Liver (tissue), 9 donors: Measurements from ENCODE around the gene GREB1. TPM values are rescaled to one million over a fixed set of nuclear protein-coding genes. Genes with fewer than 3 reads are reported as not detected.

ENCODE experiments used
- DNase-seq: peaks from one replicate; pipeline ENCODE4 v3.0.0-alpha.2; 2017; ENCODE audit warnings: low spot score
- H3K27ac ChIP-seq, 2 donors: one replicate each; pipeline ENCODE4 v1.7.0; 2013; ENCODE audit warnings: inconsistent platforms in 2 of 2, low read length in 2 of 2, control low read depth in 1 of 2, low read depth in 1 of 2, mild to moderate bottlenecking in 1 of 2
- H3K27me3 ChIP-seq, 4 donors: one replicate each; pipeline versions ENCODE4 v1.6.1 to v1.7.0; 2013; ENCODE audit warnings: low read length in 3 of 4, inconsistent platforms in 1 of 4, mild to moderate bottlenecking in 1 of 4, moderate library complexity in 1 of 4; ENCODE audit not compliant: control insufficient read depth in 4 of 4, insufficient read depth in 4 of 4
- H3K36me3 ChIP-seq, 4 donors: one replicate each; pipeline versions ENCODE4 v1.6.1 to v1.7.0; 2013; ENCODE audit warnings: low read length in 3 of 4, mild to moderate bottlenecking in 3 of 4, low read depth in 1 of 4, moderate library complexity in 1 of 4; ENCODE audit not compliant: control insufficient read depth in 4 of 4, insufficient read depth in 3 of 4
- H3K4me1 ChIP-seq, 4 donors: one replicate each; pipeline versions ENCODE4 v1.6.1 to v1.7.0; 2013; ENCODE audit warnings: low read length in 3 of 4, mild to moderate bottlenecking in 3 of 4, moderate library complexity in 1 of 4; ENCODE audit not compliant: control insufficient read depth in 4 of 4, insufficient read depth in 4 of 4
- H3K4me3 ChIP-seq, 3 donors: one replicate each; pipeline versions ENCODE4 v1.6.1 to v1.7.0; 2013; ENCODE audit warnings: low read length in 3 of 3, control low read depth in 1 of 3, low read depth in 1 of 3, mild to moderate bottlenecking in 1 of 3
- H3K9ac ChIP-seq, 2 donors: one replicate each; pipeline ENCODE4 v1.7.0; 2013; ENCODE audit warnings: low read length in 2 of 2, mild to moderate bottlenecking in 2 of 2, moderate library complexity in 2 of 2, control low read depth in 1 of 2, low read depth in 1 of 2
- H3K9me3 ChIP-seq, 4 donors: one replicate each; pipeline versions ENCODE4 v1.6.1 to v1.7.0; 2013; ENCODE audit warnings: low read length in 3 of 4; ENCODE audit not compliant: control insufficient read depth in 4 of 4
- EGR1 ChIP-seq, 2 donors: IDR thresholded peaks; 2 replicates each; pipeline ENCODE4 v1.6.1; 2016 to 2018; ENCODE audit warnings: antibody characterized with exemption in 2 of 2, low read depth in 2 of 2
- FOXA1 ChIP-seq: IDR thresholded peaks from 2 replicates; pipeline ENCODE4 v1.6.1; 2016; ENCODE audit warnings: antibody characterized with exemption
- FOXA2 ChIP-seq: IDR thresholded peaks from 2 replicates; pipeline ENCODE4 v1.6.1; 2016; ENCODE audit warnings: antibody characterized with exemption
- GABPA ChIP-seq, 2 donors: IDR thresholded peaks in 1 of 2; conservative IDR thresholded peaks in 1 of 2; 2 replicates each; pipeline ENCODE4 v1.6.1; 2016; ENCODE audit warnings: antibody characterized with exemption in 2 of 2, mild to moderate bottlenecking in 1 of 2, moderate library complexity in 1 of 2
- HNF4A ChIP-seq, 2 donors: conservative IDR thresholded peaks; 2 replicates each; pipeline ENCODE4 v1.6.1; 2016; ENCODE audit warnings: antibody characterized with exemption in 2 of 2, mild to moderate bottlenecking in 2 of 2
- HNF4G ChIP-seq: IDR thresholded peaks from 2 replicates; pipeline ENCODE4 v1.6.1; 2016; ENCODE audit warnings: antibody characterized with exemption
- JUND ChIP-seq, 2 donors: IDR thresholded peaks; 2 replicates each; pipeline ENCODE4 v1.6.1; 2016; ENCODE audit warnings: antibody characterized with exemption in 2 of 2
- NR2F2 ChIP-seq: IDR thresholded peaks from 2 replicates; pipeline ENCODE4 v1.6.1; 2016; ENCODE audit warnings: antibody characterized with exemption
- RAD21 ChIP-seq, 2 donors: IDR thresholded peaks; 2 replicates each; pipeline ENCODE4 v1.6.1; 2016; ENCODE audit warnings: antibody characterized with exemption in 2 of 2, mild to moderate bottlenecking in 2 of 2
- RXRA ChIP-seq, 2 donors: IDR thresholded peaks; 2 replicates each; pipeline ENCODE4 v1.6.1; 2017 to 2018; ENCODE audit warnings: antibody characterized with exemption in 2 of 2, mild to moderate bottlenecking in 1 of 2
- SP1 ChIP-seq: IDR thresholded peaks from 2 replicates; pipeline ENCODE4 v1.6.1; 2018; ENCODE audit warnings: antibody characterized with exemption, mild to moderate bottlenecking
- TAF1 ChIP-seq: conservative IDR thresholded peaks from 2 replicates; pipeline ENCODE4 v1.6.1; 2016; ENCODE audit warnings: antibody characterized with exemption, mild to moderate bottlenecking
- YY1 ChIP-seq: IDR thresholded peaks from 2 replicates; pipeline ENCODE4 v1.6.1; 2016; ENCODE audit warnings: antibody characterized with exemption, mild to moderate bottlenecking
- WGBS: extraction: QIAGEN DNeasy Blood & Tissue Kit; methylation state at CpG from one replicate; pipeline ENCODE4 v1.1.7; 2013; 5-methylcytosine and 5-hydroxymethylcytosine counted together
- polyA plus RNA-seq, 2 donors: library from polyadenylated mRNA; stranded (reverse) in 1 of 2; unstranded in 1 of 2; fragments of 200-250 nt in 1 of 2; fragments of >200 nt in 1 of 2; fragmentation: Nextera tagmentation in 1 of 2; extraction: Ambion mirVana in 1 of 2; gene quantifications; one replicate each; pipeline versions ENCODE4 v1.2.1 to v1.2.3, GENCODE V29; 2013 to 2015
- total RNA-seq, 2 donors: library from RNA; depleted of rRNA; stranded (reverse); fragments of >200 nt; gene quantifications; one replicate each; pipeline ENCODE4 v1.2.3, GENCODE V29; 2014
- TF ChIP-seq, protein P1 (sequence below): IDR thresholded peaks from 2 replicates; pipeline ENCODE4 v1.6.1; 2016; ENCODE audit warnings: antibody characterized with exemption
- TF ChIP-seq, protein P2 (sequence below): IDR thresholded peaks from 2 replicates; pipeline ENCODE4 v1.6.1; 2016; ENCODE audit warnings: antibody characterized with exemption
- TF ChIP-seq, protein P3 (sequence below): IDR thresholded peaks from 2 replicates; pipeline ENCODE4 v1.6.1; 2016; ENCODE audit warnings: antibody characterized with exemption
- TF ChIP-seq, protein P4 (sequence below): fragments of 150-350 bp; IDR thresholded peaks from 2 replicates; pipeline ENCODE4 v1.5.1; 2017; ENCODE audit warnings: improper control_type of control experiment, low read depth, low read length; ENCODE audit not compliant: missing input control
- TF ChIP-seq, protein P5 (sequence below): IDR thresholded peaks from 2 replicates; pipeline ENCODE4 v1.6.1; 2016; ENCODE audit warnings: antibody characterized with exemption, mild to moderate bottlenecking
- donor health status: healthy.
- donor health status: healthy.
- donor health status: healthy.
- donor health status: healthy.
- donor health status: healthy.

GREB1 gene
- total and polyA plus RNA-seq, 4 donors, result 1.0 to 6.3 (median 3.6) TPM

DNA sequence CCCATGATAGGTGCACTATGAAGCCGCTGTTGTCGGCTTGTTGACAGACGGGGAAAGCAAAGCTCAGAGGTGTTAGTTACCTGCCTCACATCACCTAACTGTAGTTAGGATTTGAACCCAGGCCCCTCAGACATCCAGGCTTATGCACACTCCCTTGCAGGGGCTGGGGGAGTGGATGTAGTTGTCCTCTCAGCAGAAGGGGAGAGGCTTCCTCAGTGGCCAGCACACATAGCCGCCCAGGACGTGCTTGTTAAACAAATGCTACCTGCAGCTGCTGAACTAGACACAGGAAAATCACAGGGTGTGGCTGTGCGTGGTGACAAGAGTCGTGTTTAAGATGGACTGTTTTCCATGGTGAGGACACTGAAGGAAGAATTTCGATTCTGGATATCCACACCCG lies 39.2 kb downstream of the GREB1 start (continued):
- TF ChIP-seq, protein P1, sequence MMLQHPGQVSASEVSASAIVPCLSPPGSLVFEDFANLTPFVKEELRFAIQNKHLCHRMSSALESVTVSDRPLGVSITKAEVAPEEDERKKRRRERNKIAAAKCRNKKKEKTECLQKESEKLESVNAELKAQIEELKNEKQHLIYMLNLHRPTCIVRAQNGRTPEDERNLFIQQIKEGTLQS, result no peak
- TF ChIP-seq FOXA1 (no peak), HNF4A (conservative IDR thresholded peaks at IDR 0.05) (no peak), GABPA (IDR thresholded peaks at IDR 0.05 in 1 of 2, conservative IDR thresholded peaks at IDR 0.05 in 1 of 2) (no peak), EGR1 (IDR thresholded peaks at IDR 0.05; ENCODE audit: low read depth in 2 of 2) (no peak), NR2F2 (no peak), RAD21 (IDR thresholded peaks at IDR 0.05) (no peak), RXRA (IDR thresholded peaks at IDR 0.05) (no peak), SP1 (no peak)
- TF ChIP-seq, protein P2, sequence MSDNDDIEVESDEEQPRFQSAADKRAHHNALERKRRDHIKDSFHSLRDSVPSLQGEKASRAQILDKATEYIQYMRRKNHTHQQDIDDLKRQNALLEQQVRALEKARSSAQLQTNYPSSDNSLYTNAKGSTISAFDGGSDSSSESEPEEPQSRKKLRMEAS, result no peak

DNA sequence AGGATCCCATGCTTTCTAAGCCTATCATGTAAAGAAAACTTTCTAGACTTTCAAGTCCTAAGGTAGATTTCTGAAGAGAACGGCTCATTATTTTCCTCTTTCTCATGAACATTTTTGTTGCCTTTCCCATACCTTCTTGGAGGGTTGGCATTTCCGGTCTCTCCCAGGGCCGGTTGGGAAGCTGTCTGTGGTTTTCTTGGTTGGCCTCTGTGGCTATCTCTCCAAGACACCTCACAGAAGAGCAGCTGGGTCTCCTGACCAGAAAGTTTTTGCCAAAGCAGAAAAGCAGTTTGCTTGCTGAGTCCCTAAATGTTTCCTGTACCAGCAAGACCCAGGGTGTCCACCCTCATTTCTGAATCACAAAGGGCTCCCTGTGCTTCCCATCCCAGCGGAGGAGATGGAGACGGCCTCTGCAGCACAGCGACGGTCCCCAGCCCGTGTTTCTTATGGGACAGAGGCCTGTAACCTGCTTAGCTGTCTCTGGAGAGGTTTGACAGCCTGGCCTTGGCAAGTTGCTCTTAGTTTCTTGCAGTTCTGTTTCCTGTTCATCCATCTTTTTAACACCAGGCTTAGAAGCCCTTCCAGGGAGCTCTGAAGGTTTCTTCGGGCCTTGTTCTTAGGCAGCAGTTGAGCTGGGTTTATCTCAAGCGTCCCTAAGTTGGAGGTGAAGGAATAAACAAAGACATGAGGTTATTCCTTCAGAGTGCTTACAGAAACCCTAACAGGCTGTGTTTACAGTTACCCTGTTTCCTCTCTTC lies 39.8 kb downstream of the GREB1 start:
- no peak for TF ChIP-seq YY1
- TF ChIP-seq JUND (IDR thresholded peaks at IDR 0.05), result no peak
- no peak for TF ChIP-seq FOXA2
- TF ChIP-seq RAD21 (IDR thresholded peaks at IDR 0.05), result no peak
- no peak for TF ChIP-seq SP1
- TF ChIP-seq HNF4G, result no peak
- TF ChIP-seq, protein P3, sequence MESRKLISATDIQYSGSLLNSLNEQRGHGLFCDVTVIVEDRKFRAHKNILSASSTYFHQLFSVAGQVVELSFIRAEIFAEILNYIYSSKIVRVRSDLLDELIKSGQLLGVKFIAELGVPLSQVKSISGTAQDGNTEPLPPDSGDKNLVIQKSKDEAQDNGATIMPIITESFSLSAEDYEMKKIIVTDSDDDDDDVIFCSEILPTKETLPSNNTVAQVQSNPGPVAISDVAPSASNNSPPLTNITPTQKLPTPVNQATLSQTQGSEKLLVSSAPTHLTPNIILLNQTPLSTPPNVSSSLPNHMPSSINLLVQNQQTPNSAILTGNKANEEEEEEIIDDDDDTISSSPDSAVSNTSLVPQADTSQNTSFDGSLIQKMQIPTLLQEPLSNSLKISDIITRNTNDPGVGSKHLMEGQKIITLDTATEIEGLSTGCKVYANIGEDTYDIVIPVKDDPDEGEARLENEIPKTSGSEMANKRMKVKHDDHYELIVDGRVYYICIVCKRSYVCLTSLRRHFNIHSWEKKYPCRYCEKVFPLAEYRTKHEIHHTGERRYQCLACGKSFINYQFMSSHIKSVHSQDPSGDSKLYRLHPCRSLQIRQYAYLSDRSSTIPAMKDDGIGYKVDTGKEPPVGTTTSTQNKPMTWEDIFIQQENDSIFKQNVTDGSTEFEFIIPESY, result no peak
- H3K27ac ChIP-seq, result no peak overlapping the region
- H3K36me3 ChIP-seq, result no peaks in the 10 kb centered on the region
- H3K4me3 ChIP-seq, result no peak overlapping the region
- no peak overlapping the region for H3K9ac ChIP-seq
- DNase-seq, result no peak
- 90% methylated on average over 10 of the region's 10 CpGs for WGBS
- H3K9me3 ChIP-seq, result no peaks in the 10 kb centered on the region
- no peaks in the 10 kb centered on the region for H3K27me3 ChIP-seq
- no peaks in the 10 kb centered on the region for H3K4me1 ChIP-seq

DNA sequence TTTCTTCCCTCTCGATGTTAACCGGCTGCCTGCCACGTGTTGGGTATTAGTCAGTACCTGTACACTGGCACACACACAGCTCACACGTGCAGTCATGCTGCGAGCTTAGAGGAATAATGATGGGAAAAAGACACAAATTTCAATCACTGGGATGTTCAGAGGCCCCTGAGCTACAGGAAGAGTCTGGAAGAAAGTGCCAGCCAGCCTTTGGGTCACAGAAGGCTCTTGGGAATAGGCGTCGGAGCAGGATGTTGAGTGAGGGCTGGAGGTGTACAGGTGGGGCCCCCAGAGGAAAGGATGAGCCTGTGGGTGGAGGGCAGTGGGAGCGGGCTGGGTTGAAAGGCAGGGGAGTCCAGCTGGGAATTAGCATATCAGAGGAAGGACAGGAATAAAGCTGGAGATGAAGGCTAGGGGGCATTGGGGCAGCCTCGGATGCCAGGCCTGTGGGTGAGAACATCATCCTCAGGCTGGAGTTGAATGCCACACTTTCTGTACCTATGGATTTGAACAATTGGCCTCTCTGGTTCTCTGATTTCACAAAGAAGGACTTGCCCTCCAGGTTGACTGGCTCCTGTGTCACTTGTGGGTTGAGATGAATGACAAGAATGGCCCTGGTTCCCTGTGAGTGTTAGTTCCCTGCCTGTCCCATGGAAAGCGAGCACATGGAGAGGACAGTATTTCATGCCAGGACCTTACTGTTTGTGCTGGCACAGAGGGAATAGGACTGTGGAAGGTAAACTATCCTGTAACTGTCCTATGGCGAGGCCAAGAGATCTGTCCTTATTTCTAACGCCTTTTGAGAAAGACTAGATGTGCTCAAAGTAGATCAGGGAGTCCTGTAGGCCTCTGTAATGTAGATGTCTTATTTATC lies 40.6 kb downstream of the GREB1 start:
- Histone ChIP-seq H3K4me1 (no peaks in the 10 kb centered on the region), H3K27me3 (no peaks in the 10 kb centered on the region), H3K4me3 (no peak overlapping the region), H3K9ac (no peak overlapping the region), H3K27ac (no peak overlapping the region), H3K36me3 (no peaks in the 10 kb centered on the region), H3K9me3 (no peaks in the 10 kb centered on the region)
- 91% methylated on average over 12 of the region's 12 CpGs for WGBS
- DNase-seq, result no peak
- TF ChIP-seq EGR1 (IDR thresholded peaks at IDR 0.05; ENCODE audit: low read depth in 2 of 2) (no peak), HNF4A (conservative IDR thresholded peaks at IDR 0.05) (no peak), HNF4G (no peak), TAF1 (no peak), YY1 (no peak)
- TF ChIP-seq, protein P4, sequence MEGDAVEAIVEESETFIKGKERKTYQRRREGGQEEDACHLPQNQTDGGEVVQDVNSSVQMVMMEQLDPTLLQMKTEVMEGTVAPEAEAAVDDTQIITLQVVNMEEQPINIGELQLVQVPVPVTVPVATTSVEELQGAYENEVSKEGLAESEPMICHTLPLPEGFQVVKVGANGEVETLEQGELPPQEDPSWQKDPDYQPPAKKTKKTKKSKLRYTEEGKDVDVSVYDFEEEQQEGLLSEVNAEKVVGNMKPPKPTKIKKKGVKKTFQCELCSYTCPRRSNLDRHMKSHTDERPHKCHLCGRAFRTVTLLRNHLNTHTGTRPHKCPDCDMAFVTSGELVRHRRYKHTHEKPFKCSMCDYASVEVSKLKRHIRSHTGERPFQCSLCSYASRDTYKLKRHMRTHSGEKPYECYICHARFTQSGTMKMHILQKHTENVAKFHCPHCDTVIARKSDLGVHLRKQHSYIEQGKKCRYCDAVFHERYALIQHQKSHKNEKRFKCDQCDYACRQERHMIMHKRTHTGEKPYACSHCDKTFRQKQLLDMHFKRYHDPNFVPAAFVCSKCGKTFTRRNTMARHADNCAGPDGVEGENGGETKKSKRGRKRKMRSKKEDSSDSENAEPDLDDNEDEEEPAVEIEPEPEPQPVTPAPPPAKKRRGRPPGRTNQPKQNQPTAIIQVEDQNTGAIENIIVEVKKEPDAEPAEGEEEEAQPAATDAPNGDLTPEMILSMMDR, result no peak
- TF ChIP-seq, protein P5, sequence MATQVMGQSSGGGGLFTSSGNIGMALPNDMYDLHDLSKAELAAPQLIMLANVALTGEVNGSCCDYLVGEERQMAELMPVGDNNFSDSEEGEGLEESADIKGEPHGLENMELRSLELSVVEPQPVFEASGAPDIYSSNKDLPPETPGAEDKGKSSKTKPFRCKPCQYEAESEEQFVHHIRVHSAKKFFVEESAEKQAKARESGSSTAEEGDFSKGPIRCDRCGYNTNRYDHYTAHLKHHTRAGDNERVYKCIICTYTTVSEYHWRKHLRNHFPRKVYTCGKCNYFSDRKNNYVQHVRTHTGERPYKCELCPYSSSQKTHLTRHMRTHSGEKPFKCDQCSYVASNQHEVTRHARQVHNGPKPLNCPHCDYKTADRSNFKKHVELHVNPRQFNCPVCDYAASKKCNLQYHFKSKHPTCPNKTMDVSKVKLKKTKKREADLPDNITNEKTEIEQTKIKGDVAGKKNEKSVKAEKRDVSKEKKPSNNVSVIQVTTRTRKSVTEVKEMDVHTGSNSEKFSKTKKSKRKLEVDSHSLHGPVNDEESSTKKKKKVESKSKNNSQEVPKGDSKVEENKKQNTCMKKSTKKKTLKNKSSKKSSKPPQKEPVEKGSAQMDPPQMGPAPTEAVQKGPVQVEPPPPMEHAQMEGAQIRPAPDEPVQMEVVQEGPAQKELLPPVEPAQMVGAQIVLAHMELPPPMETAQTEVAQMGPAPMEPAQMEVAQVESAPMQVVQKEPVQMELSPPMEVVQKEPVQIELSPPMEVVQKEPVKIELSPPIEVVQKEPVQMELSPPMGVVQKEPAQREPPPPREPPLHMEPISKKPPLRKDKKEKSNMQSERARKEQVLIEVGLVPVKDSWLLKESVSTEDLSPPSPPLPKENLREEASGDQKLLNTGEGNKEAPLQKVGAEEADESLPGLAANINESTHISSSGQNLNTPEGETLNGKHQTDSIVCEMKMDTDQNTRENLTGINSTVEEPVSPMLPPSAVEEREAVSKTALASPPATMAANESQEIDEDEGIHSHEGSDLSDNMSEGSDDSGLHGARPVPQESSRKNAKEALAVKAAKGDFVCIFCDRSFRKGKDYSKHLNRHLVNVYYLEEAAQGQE, result no peak
- TF ChIP-seq, protein P1, result no peak
